GM21576 (cell line): ENCODE measurements around the gene TNIP2.

Source experiments
- ATAC-seq: cut with Tn5 transposase; IDR thresholded peaks from one replicate; pipeline ENCODE4 v1.9.1; 2021; ENCODE audit warnings: mild to moderate bottlenecking, moderate library complexity; ENCODE audit not compliant: unreplicated experiment

The TNIP2 gene

GRCh38 chr4:2755821-2756690, at the start of gene TNIP2:
TSS of gene TNIP2 (minus strand) at chr4:2756336. CDS start at chr4:2756289, 47 bp downstream.
- peak; percentile 56 for ATAC-seq

- ATAC-seq: no peak
Measured at GRCh38 chr4:2804973-2805501, 48.9 kb upstream of the TNIP2 start.

GRCh38 chr4:2804449-2804972, 48.4 kb upstream of the TNIP2 start:
- no peak for ATAC-seq

- ATAC-seq: no peak
Measured at GRCh38 chr4:2803624-2804448, 47.7 kb upstream of the TNIP2 start.

GRCh38 chr4:2802618-2803531, 46.7 kb upstream of the TNIP2 start:
- no peak for ATAC-seq

- ATAC-seq: no peak
Measured at GRCh38 chr4:2800691-2801596, 44.8 kb upstream of the TNIP2 start.

GRCh38 chr4:2799971-2800690, 44.0 kb upstream of the TNIP2 start:
- ATAC-seq: no peak

- no peak for ATAC-seq
Measured at GRCh38 chr4:2799224-2799911, 43.2 kb upstream of the TNIP2 start.

- ATAC-seq: peak; percentile 48
Measured at GRCh38 chr4:2798399-2799223, 42.5 kb upstream of the TNIP2 start.

- no peak for ATAC-seq
Measured at GRCh38 chr4:2797545-2798305, 41.6 kb upstream of the TNIP2 start.

GRCh38 chr4:2796849-2797544, 40.9 kb upstream of the TNIP2 start:
- no peak for ATAC-seq

GRCh38 chr4:2795893-2796848, 40.0 kb upstream of the TNIP2 start:
- no peak for ATAC-seq

GRCh38 chr4:2795300-2795892, 39.3 kb upstream of the TNIP2 start:
- no peak for ATAC-seq
